SU-DHL-6 (cell line): ENCODE results near the gene ANKRD42.

Source experiments
- CTCF ChIP-seq: fragments of 200-600 bp; sonication (generic); IDR thresholded peaks from one replicate; pipeline ENCODE4 v1.5.1; 2017; ENCODE audit warnings: antibody characterized with exemption, mild to moderate bottlenecking, low read length, moderate library complexity; ENCODE audit not compliant: insufficient read depth, poor library complexity, severe bottlenecking
- EZH2phosphoT487 ChIP-seq: fragments of 200-600 bp; sonication (generic), shearing (Covaris generic); conservative IDR thresholded peaks from 2 replicates; pipeline ENCODE4 v1.6.1; 2018; ENCODE audit warnings: mild to moderate bottlenecking, antibody characterized with exemption, low read length, moderate library complexity, mixed read lengths

- TF ChIP-seq CTCF = no peak
- no peak for TF ChIP-seq EZH2phosphoT487
Observed at GRCh38 chr11:83187465-83187864, 6.0 kb upstream of the ANKRD42 start.
